GM23338 (cell line): ENCODE measurements around the gene BTN1A1. TPM values are rescaled to one million over a fixed set of nuclear protein-coding genes. Genes with fewer than 3 reads are reported as not detected.
A peak's percentile ranks its signal among the peaks of the same experiment; 100 is the strongest.

Source experiments
- ATAC-seq: fragments of 200-7000 bp; cut with Tn5 transposase; 3 replicates; pipeline ENCODE4 v1.9.1; 2020
- DNase-seq: peaks from one replicate; pipeline ENCODE4 v3.0.0-alpha.2; 2015; ENCODE audit warnings: low spot score
- H2AFZ ChIP-seq: fragments of 200-600 bp; sonication (generic); 2 replicates; pipeline ENCODE4 v1.8.0; 2016; ENCODE audit warnings: antibody characterized with exemption, mild to moderate bottlenecking, moderate library complexity
- H3F3A ChIP-seq: fragments of 200-600 bp; sonication (generic); replicated peaks from 2 replicates; pipeline ENCODE4 v1.8.0; 2017; ENCODE audit warnings: antibody characterized with exemption, mixed run types, low read depth
- H3K27ac ChIP-seq: fragments of 200-600 bp; sonication (generic); 2 replicates; pipeline ENCODE4 v1.6.1; 2016; ENCODE audit warnings: low read depth
- H3K27me3 ChIP-seq: fragments of 200-600 bp; sonication (generic); 2 replicates; pipeline ENCODE4 v1.8.0; 2016; ENCODE audit warnings: mild to moderate bottlenecking, mixed run types, moderate library complexity; ENCODE audit not compliant: insufficient read depth
- H3K36me3 ChIP-seq: fragments of 200-600 bp; sonication (generic); 2 replicates; pipeline ENCODE4 v1.8.0; 2016; ENCODE audit warnings: mild to moderate bottlenecking; ENCODE audit not compliant: insufficient read depth
- H3K4me1 ChIP-seq: fragments of 200-600 bp; sonication (generic); 2 replicates; pipeline ENCODE4 v1.8.0; 2016; ENCODE audit warnings: mild to moderate bottlenecking, moderate library complexity; ENCODE audit not compliant: insufficient read depth
- H3K4me2 ChIP-seq: fragments of 200-600 bp; sonication (generic); 2 replicates; pipeline ENCODE4 v1.7.1; 2017; ENCODE audit warnings: mixed run types
- H3K4me3 ChIP-seq: fragments of 200-600 bp; sonication (generic); 2 replicates; pipeline ENCODE4 v1.6.1; 2016; ENCODE audit warnings: mixed run types
- H3K79me2 ChIP-seq: fragments of 200-600 bp; sonication (generic); replicated peaks from 2 replicates; pipeline ENCODE4 v1.8.0; 2017; ENCODE audit warnings: mild to moderate bottlenecking; ENCODE audit not compliant: insufficient read depth
- H3K9me2 ChIP-seq: fragments of 200-600 bp; sonication (generic); 2 replicates; pipeline ENCODE4 v1.8.0; 2017; ENCODE audit not compliant: insufficient read depth
- H4K20me1 ChIP-seq: fragments of 200-600 bp; sonication (generic); replicated peaks from 2 replicates; pipeline ENCODE4 v1.8.0; 2017; ENCODE audit warnings: mild to moderate bottlenecking; ENCODE audit not compliant: insufficient read depth
- H3K27ac Mint-ChIP-seq: 2 replicates; pipeline ENCODE4 v1.8.0; 2020; ENCODE audit warnings: inconsistent platforms, mild to moderate bottlenecking, moderate library complexity, mixed read lengths
- H3K27me3 Mint-ChIP-seq: 3 replicates; pipeline ENCODE4 v1.8.0; 2022; ENCODE audit warnings: low read depth, mild to moderate bottlenecking, moderate library complexity, mixed read lengths, inconsistent platforms; ENCODE audit not compliant: insufficient read depth, poor library complexity
- H3K36me3 Mint-ChIP-seq: 3 replicates; pipeline ENCODE4 v1.8.0; 2021; ENCODE audit warnings: low read depth, mild to moderate bottlenecking, inconsistent platforms, moderate library complexity, mixed read lengths
- H3K4me1 Mint-ChIP-seq: 3 replicates; pipeline ENCODE4 v1.8.0; 2020; ENCODE audit warnings: mild to moderate bottlenecking, inconsistent platforms, mixed read lengths
- H3K4me3 Mint-ChIP-seq: 3 replicates; pipeline ENCODE4 v1.8.0; 2021; ENCODE audit warnings: moderate library complexity, mild to moderate bottlenecking, inconsistent platforms, mixed read lengths
- H3K9me3 Mint-ChIP-seq: 3 replicates; pipeline ENCODE4 v1.8.0; 2020; ENCODE audit warnings: moderate library complexity, mild to moderate bottlenecking, inconsistent platforms, mixed read lengths
- CREB1 ChIP-seq: fragments of 250-450 bp; sonication (Bioruptor Pico); IDR thresholded peaks from 2 replicates; pipeline ENCODE4 v1.5.0; 2020; ENCODE audit warnings: low read depth, mild to moderate bottlenecking, moderate library complexity
- EZH2 ChIP-seq: fragments of 200-600 bp; sonication (generic); IDR thresholded peaks from one replicate; pipeline ENCODE4 v1.8.0; 2017; ENCODE audit warnings: antibody characterized with exemption, mild to moderate bottlenecking, low read depth; ENCODE audit not compliant: unreplicated experiment
- POLR2AphosphoS5 ChIP-seq: IDR thresholded peaks from 2 replicates; pipeline ENCODE4 v1.6.1; 2016; ENCODE audit warnings: antibody characterized with exemption, low read depth
- polyA plus RNA-seq: library from polyadenylated mRNA; unstranded; fragments of >200 nt; fragmentation: Nextera tagmentation; extraction: Ambion mirVana; gene quantifications from 2 replicates; pipeline ENCODE4 v1.2.1, GENCODE V29; 2016
- total RNA-seq: library from RNA; depleted of rRNA; stranded (reverse); fragments of >200 nt; shearing (Covaris generic); gene quantifications from 2 replicates; pipeline ENCODE4 v1.2.3, GENCODE V29; 2014
- TF ChIP-seq, protein P1 (sequence below): fragments of 250-450 bp; sonication (Bioruptor Pico); IDR thresholded peaks from 2 replicates; pipeline ENCODE4 v1.5.0; 2020; ENCODE audit warnings: mild to moderate bottlenecking, moderate library complexity
- TF ChIP-seq, protein P2 (sequence below): IDR thresholded peaks from one replicate; pipeline ENCODE4 v1.6.1; 2018; ENCODE audit warnings: antibody characterized with exemption; ENCODE audit not compliant: unreplicated experiment
- TF ChIP-seq, protein P3 (sequence below), 2 experiments: fragments of 200-600 bp in 1 of 2; sonication (generic) in 1 of 2; conservative IDR thresholded peaks; 2 replicates each; pipeline versions ENCODE4 v1.5.1 to v1.6.1; 2016 to 2017; ENCODE audit warnings: antibody characterized with exemption in 2 of 2, low read depth in 2 of 2, mild to moderate bottlenecking in 2 of 2, moderate library complexity in 1 of 2
- TF ChIP-seq, protein P4 (sequence below): IDR thresholded peaks from 2 replicates; pipeline ENCODE4 v1.6.1; 2016; ENCODE audit warnings: antibody characterized with exemption

Gene BTN1A1
- total and polyA plus RNA-seq, 2 experiments from 2014 or later = 0.13 to 0.38 TPM

DNA sequence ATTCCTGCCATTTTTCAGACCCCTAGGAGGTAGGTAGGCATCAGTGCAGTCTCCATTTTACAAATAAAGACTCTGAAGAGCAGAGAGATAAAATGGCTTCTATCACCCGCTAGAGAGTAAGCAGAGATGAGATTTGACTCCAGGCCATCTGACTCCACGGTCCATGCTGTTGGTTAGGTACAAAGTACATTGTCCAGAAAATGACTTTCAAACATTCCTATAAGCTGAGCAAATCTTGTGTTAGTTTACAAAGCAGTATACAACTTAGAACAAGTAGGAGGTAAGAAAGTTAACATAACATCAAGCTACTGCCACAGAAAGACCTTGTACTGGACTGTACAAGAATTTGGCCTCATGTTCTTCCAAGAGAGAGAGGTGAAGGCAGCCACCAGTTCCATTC, 14.9 kb downstream of the BTN1A1 start:
- peaks cover 3% of the 10 kb centered on the region for H3K4me1 Mint-ChIP-seq
- Histone ChIP-seq H3K27ac (no peak overlapping the region), H3K4me1 (peaks cover 4% of the 10 kb centered on the region; the same call in 1 of the 2 replicates), H3K4me2 (no peak overlapping the region), H2AFZ (peak overlapping the region; percentile 84), H3K9me2 (no peaks in the 10 kb centered on the region), H4K20me1 (no peaks in the 10 kb centered on the region), H3F3A (0 out of 2 replicates have a peak, but pooled peaks cover 2% of the 10 kb centered on the region), H3K36me3 (no peaks in the 10 kb centered on the region), H3K4me3 (no peak overlapping the region), H3K27me3 (no peaks in the 10 kb centered on the region), H3K79me2 (no peaks in the 10 kb centered on the region)
- H3K4me3 Mint-ChIP-seq = no peak overlapping the region; the same call in 2 of the 3 replicates
- no peak overlapping the region for H3K27ac Mint-ChIP-seq
- TF ChIP-seq, protein P1, sequence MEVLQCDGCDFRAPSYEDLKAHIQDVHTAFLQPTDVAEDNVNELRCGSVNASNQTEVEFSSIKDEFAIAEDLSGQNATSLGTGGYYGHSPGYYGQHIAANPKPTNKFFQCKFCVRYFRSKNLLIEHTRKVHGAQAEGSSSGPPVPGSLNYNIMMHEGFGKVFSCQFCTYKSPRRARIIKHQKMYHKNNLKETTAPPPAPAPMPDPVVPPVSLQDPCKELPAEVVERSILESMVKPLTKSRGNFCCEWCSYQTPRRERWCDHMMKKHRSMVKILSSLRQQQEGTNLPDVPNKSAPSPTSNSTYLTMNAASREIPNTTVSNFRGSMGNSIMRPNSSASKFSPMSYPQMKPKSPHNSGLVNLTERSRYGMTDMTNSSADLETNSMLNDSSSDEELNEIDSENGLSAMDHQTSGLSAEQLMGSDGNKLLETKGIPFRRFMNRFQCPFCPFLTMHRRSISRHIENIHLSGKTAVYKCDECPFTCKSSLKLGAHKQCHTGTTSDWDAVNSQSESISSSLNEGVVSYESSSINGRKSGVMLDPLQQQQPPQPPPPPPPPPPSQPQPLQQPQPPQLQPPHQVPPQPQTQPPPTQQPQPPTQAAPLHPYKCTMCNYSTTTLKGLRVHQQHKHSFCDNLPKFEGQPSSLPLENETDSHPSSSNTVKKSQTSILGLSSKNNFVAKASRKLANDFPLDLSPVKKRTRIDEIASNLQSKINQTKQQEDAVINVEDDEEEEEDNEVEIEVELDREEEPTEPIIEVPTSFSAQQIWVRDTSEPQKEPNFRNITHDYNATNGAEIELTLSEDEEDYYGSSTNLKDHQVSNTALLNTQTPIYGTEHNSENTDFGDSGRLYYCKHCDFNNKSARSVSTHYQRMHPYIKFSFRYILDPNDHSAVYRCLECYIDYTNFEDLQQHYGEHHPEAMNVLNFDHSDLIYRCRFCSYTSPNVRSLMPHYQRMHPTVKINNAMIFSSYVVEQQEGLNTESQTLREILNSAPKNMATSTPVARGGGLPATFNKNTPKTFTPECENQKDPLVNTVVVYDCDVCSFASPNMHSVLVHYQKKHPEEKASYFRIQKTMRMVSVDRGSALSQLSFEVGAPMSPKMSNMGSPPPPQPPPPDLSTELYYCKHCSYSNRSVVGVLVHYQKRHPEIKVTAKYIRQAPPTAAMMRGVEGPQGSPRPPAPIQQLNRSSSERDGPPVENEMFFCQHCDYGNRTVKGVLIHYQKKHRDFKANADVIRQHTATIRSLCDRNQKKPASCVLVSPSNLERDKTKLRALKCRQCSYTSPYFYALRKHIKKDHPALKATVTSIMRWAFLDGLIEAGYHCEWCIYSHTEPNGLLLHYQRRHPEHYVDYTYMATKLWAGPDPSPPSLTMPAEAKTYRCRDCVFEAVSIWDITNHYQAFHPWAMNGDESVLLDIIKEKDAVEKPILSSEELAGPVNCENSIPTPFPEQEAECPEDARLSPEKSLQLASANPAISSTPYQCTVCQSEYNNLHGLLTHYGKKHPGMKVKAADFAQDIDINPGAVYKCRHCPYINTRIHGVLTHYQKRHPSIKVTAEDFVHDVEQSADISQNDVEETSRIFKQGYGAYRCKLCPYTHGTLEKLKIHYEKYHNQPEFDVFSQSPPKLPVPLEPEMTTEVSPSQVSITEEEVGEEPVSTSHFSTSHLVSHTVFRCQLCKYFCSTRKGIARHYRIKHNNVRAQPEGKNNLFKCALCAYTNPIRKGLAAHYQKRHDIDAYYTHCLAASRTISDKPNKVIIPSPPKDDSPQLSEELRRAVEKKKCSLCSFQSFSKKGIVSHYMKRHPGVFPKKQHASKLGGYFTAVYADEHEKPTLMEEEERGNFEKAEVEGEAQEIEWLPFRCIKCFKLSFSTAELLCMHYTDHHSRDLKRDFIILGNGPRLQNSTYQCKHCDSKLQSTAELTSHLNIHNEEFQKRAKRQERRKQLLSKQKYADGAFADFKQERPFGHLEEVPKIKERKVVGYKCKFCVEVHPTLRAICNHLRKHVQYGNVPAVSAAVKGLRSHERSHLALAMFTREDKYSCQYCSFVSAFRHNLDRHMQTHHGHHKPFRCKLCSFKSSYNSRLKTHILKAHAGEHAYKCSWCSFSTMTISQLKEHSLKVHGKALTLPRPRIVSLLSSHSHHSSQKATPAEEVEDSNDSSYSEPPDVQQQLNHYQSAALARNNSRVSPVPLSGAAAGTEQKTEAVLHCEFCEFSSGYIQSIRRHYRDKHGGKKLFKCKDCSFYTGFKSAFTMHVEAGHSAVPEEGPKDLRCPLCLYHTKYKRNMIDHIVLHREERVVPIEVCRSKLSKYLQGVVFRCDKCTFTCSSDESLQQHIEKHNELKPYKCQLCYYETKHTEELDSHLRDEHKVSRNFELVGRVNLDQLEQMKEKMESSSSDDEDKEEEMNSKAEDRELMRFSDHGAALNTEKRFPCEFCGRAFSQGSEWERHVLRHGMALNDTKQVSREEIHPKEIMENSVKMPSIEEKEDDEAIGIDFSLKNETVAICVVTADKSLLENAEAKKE (CRISPR knock-in tag) = no peak
- TF ChIP-seq, protein P2, sequence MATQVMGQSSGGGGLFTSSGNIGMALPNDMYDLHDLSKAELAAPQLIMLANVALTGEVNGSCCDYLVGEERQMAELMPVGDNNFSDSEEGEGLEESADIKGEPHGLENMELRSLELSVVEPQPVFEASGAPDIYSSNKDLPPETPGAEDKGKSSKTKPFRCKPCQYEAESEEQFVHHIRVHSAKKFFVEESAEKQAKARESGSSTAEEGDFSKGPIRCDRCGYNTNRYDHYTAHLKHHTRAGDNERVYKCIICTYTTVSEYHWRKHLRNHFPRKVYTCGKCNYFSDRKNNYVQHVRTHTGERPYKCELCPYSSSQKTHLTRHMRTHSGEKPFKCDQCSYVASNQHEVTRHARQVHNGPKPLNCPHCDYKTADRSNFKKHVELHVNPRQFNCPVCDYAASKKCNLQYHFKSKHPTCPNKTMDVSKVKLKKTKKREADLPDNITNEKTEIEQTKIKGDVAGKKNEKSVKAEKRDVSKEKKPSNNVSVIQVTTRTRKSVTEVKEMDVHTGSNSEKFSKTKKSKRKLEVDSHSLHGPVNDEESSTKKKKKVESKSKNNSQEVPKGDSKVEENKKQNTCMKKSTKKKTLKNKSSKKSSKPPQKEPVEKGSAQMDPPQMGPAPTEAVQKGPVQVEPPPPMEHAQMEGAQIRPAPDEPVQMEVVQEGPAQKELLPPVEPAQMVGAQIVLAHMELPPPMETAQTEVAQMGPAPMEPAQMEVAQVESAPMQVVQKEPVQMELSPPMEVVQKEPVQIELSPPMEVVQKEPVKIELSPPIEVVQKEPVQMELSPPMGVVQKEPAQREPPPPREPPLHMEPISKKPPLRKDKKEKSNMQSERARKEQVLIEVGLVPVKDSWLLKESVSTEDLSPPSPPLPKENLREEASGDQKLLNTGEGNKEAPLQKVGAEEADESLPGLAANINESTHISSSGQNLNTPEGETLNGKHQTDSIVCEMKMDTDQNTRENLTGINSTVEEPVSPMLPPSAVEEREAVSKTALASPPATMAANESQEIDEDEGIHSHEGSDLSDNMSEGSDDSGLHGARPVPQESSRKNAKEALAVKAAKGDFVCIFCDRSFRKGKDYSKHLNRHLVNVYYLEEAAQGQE = no peak
- TF ChIP-seq POLR2AphosphoS5 (no peak), CREB1 (CRISPR knock-in tag) (no peak), EZH2 (no peak)
- TF ChIP-seq, protein P3, sequence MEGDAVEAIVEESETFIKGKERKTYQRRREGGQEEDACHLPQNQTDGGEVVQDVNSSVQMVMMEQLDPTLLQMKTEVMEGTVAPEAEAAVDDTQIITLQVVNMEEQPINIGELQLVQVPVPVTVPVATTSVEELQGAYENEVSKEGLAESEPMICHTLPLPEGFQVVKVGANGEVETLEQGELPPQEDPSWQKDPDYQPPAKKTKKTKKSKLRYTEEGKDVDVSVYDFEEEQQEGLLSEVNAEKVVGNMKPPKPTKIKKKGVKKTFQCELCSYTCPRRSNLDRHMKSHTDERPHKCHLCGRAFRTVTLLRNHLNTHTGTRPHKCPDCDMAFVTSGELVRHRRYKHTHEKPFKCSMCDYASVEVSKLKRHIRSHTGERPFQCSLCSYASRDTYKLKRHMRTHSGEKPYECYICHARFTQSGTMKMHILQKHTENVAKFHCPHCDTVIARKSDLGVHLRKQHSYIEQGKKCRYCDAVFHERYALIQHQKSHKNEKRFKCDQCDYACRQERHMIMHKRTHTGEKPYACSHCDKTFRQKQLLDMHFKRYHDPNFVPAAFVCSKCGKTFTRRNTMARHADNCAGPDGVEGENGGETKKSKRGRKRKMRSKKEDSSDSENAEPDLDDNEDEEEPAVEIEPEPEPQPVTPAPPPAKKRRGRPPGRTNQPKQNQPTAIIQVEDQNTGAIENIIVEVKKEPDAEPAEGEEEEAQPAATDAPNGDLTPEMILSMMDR (conservative IDR thresholded peaks at IDR 0.05; ENCODE audit: low read depth in 2 of 2) = no peak
- TF ChIP-seq, protein P4, sequence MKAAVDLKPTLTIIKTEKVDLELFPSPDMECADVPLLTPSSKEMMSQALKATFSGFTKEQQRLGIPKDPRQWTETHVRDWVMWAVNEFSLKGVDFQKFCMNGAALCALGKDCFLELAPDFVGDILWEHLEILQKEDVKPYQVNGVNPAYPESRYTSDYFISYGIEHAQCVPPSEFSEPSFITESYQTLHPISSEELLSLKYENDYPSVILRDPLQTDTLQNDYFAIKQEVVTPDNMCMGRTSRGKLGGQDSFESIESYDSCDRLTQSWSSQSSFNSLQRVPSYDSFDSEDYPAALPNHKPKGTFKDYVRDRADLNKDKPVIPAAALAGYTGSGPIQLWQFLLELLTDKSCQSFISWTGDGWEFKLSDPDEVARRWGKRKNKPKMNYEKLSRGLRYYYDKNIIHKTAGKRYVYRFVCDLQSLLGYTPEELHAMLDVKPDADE = no peak
- H3K36me3 Mint-ChIP-seq = no peaks in the 10 kb centered on the region
- ATAC-seq = no peak
- H3K27me3 Mint-ChIP-seq = no peaks in the 10 kb centered on the region
- H3K9me3 Mint-ChIP-seq = no peaks in the 10 kb centered on the region
- DNase-seq = no peak
